ENCODE results near the gene PXDN.
"Not testable (repeated sequence)": the region's sequence is repeated elsewhere in the genome, so short reads cannot be mapped to it uniquely, and the experiment has no call there.

Gene PXDN

DNA sequence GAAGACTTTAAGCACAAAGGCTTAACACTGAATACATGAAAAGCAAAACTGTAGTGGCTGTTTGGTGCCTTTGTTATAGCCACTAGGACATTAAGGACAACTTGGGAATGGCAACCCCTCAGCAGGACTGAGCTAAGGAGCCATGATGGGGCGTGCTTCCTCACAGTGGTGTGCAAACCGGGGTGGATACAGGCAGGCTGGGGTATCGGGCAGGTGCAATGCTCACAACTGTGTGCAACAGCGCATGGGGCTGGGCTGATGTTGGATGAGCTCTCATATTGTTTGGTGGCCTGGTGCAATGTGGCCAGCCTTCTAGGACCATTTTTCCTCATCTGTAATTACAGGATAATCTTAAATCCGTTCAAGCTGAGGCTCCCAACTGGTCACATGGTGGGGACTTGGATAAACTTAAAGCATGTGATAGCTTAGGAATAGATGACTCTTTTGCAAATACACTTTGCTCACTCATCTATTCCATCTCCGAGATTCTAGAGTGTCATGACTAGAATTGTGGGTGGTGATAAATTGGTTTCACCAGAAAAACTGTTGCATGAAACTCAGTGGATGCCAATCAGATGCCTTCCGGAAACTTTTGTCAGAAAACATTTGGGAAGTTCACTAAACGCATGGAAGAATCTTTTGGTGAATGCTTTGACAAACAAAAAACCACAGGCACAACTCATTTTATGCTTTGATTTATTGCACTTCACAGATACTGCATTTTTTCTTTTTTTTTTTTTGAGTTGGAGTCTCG, 116.5 kb downstream of the PXDN start:
- DNase-seq, result no peak

- no peak for DNase-seq
These were observed 118.0 kb downstream of the PXDN start for GRCh38 chr2:1626271-1626681.

DNA sequence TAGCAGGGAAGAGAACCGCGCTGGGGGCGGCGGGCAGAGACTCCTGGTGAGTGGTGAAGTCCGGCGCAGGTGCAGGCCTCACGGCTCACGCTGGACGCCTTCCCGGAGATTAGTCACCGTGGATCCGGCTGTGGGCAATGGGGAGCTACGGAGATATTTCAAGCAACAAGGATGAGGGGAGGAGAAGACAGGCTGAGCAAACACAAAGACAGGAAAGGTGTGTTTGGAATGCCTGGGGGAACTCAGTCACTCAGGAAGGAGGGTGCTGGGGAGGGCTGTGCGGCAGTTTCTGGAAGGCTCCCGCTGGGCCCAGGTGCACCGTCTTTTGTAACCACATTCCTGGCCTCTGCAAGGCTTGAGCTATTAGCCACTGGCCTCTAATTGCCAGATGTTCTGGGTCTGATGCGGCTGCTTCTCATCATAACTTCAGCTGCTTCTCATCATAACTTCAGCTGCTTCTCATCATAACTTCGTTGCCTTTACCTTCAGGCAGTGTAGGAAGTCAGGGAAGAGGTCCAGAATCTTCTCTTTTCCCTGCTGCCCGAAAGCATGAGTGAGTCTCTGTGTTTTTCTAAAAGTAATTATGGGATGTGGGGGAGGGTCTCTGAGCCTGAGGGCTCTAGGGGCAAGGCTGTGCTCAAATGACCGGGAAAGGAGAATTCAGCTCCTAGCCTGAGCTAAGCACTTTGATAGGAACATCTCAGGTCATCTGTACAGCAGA, 118.9 kb downstream of the PXDN start:
- no peak for DNase-seq

DNA sequence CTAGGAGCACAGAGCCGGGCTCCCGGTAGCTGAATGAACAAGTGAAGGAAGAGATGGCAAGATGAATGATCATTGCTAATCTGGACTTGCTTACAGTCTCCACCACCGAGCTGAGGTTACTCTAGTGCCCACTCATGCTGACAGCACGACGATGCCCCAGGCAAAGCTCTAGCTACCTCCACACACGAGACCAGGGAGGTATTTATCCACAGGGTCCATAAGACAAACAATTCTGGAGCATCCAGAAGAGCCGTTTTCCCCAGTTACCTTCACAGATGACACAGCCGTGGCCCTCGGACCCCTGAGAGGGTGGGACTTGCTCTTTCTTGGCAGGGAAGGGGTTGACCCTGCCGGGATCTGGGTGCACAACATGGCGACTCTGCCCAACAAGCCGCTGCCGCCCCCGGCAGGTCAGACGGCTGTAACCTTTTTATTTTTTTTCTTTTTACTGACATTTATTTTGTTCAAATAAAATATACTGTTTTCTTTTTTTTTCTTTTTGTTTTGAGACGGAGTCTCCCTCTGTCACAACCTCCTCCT, 120.3 kb downstream of the PXDN start:
- DNase-seq, result no peak

DNA sequence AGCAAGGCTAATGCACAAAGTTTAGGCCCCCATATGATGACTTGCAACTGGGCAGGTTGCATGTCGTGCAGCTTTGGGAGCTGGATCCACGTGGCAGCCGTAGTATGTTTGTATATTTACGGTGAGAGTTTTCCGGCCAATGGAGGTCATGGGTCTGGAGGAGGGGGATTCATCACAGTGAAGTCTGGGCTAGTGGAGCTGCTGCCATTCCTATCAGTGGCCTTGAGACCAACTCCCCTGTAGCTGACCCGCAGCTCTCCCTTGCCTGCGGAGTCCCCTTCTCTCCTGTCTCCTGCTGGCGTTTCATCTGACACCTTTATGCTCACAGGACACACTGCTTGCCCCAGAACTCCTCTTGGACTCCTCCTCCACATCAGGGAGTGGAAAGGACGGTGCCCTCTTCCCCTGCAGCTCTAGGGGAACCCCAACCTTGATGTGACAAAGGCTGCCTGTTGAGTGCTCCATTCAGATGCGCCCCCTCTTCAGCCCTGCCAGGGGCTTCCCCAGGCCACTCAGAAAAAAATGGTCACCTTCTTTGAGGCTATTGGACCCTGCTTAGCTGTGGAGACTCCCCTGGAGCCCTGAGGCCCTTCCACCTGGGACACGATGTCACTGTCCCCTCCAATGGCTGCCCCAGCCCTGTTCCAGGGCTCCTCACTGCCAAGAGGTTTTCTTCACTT, 121.7 kb downstream of the PXDN start:
- no peak for DNase-seq

GRCh38 chr2:1621976-1622375, 122.3 kb downstream of the PXDN start:
- not testable (repeated sequence) for DNase-seq

- no peak for DNase-seq
These were observed 122.8 kb downstream of the PXDN start for GRCh38 chr2:1621501-1621900.

DNA sequence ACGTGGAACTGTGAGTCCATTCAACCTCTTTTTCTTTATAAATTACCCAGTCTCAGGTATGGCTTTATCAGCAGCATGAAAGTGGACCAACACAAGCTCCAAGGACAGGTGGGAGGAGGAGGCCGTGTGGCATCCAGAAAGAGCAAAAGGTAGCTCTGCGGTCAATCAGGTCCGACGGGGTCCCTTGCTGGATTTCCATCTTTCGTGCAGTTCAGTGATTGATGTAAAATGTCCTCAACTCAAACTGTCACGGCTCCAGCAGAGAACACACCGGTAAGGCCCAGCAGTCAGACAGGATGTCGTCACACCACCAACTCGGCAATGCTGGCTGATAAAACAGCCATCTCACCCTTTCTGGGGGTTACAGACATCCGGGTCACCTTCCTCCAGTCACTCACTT, 123.3 kb downstream of the PXDN start:
- no peak for DNase-seq

GRCh38 chr2:1620081-1620480, 124.2 kb downstream of the PXDN start:
- no peak for DNase-seq

DNA sequence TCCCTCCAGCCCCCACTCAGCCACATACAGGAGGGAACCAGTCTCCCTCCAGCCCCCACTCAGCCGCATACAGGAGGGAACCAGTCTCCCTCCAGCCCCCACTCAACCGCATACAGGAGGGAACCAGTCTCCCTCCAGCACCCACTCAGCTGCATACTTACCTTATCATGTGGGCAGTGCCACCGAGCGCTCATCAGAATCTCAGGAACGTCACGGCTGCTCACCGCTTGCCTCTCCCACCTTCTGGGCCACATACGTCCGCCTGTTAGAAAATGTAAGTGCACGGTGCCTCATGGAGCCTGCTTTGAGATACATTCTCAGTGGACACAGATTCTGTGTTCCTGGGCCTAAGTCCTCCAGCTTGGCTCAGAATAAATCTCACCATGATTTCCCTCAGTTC, 124.8 kb downstream of the PXDN start:
- no peak for DNase-seq

GRCh38 chr2:1618974-1619373, 125.3 kb downstream of the PXDN start:
- no peak for DNase-seq

DNA sequence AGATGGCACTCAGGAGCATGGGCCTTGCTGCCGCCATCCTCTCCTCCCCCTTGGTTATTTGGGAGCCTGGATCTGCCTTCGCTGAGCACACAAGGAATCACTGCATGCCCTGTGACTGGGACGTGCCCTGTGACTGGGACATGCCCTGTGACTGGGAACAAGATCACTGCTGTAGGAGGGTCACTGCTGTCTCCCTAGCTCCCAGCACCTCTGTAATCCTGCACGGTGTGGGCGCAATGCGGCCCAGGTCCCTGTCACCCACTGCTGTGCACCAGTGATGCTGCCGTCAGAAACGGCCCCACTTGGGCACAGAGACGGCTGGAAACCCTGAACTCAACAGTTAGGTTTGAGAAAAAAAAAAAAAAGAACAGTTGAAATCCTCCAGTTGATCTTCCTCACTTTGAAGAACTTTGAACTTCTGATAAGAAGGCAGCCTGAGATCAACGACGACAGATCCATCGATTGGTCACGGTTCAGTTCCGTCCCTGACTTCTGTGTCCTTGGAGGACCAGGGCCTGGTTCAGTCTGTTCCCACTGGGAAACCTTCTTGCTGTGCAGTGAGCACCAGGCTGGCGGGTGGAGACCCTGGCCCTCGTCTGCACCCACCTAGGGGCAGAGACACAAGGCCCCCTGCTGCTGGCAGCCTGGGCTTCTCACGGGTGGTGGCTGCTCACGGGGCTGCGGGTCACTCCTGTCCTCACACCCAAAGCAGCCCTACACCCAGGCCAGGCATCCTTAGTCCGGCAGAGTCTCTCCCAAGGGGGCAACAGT, 125.9 kb downstream of the PXDN start:
- DNase-seq, result no peak

- no peak for DNase-seq
These were observed 126.8 kb downstream of the PXDN start for GRCh38 chr2:1617425-1618021.

GRCh38 chr2:1614564-1614963, 129.8 kb downstream of the PXDN start:
- DNase-seq, result no peak

- DNase-seq, result no peak
These were observed 130.5 kb downstream of the PXDN start for GRCh38 chr2:1613731-1614354.

DNA sequence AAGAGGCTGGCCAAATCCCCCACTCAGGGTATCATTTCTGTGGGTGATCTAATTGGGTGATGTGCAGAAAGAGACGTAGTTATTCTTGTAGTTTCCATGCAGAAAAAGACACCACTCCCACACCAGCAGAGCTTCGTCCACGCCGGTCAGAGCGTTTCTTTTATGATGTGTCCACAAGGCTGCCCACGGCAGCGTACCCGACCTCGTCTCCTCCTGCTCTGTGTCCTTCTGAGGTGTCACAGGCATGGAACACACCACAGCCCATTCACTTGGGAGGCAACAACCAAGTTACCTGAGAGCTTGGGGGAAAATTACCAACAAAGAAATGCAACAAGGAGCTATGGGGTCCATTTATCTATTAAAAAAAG, 131.3 kb downstream of the PXDN start:
- no peak for DNase-seq

DNA sequence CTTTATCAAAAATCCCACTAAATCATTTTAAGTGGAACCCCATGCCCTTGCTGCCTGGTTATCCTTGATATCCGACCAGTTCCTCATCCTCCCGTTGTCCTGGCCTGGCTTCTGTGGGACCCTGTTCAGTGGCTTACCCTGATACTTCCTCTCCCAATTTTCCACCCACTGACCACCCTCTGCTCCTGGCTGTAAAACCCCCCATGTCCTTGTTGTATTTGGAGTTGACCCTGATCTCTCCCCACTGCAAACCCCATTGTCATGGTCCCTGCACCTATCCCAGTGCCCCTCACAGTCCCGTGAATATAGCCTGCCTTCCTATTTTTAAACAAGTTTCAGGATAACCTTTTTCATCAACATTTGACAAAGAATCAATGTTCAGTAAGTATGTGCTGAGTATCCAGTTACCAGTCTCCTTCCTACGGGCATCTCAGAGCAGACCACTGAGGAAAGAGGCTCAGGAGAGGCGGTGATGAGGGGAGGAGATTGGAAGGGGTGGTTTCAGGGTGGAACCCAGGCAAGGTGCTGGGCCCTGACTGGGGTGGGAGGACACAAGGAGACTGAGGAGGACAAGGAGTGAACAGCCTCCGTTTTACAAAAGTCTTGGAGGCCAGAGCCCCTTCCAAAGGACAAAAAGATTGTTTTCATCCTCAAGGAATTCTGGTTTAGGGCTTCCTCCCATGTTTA, 131.8 kb downstream of the PXDN start:
- DNase-seq, result no peak

- no peak for DNase-seq
These were observed 132.4 kb downstream of the PXDN start for GRCh38 chr2:1611886-1612285.

GRCh38 chr2:1610096-1610485, 134.2 kb downstream of the PXDN start:
- no peak for DNase-seq

GRCh38 chr2:1609485-1610095, 134.7 kb downstream of the PXDN start:
- no peak for DNase-seq

DNA sequence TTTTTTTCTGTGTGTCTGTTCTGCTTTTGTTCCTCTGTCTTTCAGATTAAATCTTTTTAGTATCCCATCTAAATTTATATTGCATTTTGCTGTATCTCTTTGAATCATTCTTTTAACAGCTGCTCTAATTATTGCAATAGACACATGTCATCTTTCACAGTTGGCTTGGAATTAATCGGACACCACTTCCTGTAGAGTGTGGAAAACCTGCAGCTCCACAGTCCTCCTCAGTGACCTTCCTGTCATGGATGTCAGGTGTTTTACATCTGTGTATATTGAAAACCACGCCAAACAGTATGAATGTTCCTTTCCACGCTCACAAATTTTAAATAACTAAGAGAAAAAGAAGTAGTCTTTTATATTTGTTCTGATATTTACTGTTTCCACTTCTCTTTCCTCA, 135.3 kb downstream of the PXDN start:
- DNase-seq, result no peak
